K562 (cell line): ENCODE data around the gene COQ8B. TPM values are rescaled to one million over a fixed set of nuclear protein-coding genes. Genes with fewer than 3 reads are reported as not detected.

Source experiments
- CREM ChIP-seq: IDR thresholded peaks from 2 replicates; pipeline ENCODE4 v1.6.1; 2014; ENCODE audit warnings: antibody characterized with exemption, low read depth
- CTBP1 ChIP-seq: fragments of 450-650 bp; IDR thresholded peaks from 2 replicates; pipeline ENCODE4 v1.6.1; 2016; ENCODE audit warnings: borderline replicate concordance
- FOSL1 ChIP-seq: fragments of 200-800 bp; sonication (Bioruptor generic); conservative IDR thresholded peaks from 2 replicates; pipeline ENCODE4 v1.6.1; 2016; ENCODE audit warnings: missing genetic modification characterization, missing compliant biosample characterization
- HNRNPUL1 ChIP-seq: fragments of 200-400 bp; formaldehyde crosslinking; IDR thresholded peaks from 2 replicates; pipeline ENCODE4 v1.6.1; 2017; ENCODE audit warnings: low read length
- KDM1A ChIP-seq, 2 experiments: fragments of 450-650 bp; IDR thresholded peaks; 2 replicates each; pipeline ENCODE4 v1.6.1; 2016; ENCODE audit warnings: mild to moderate bottlenecking in 2 of 2
- KHSRP ChIP-seq: fragments of 450-650 bp; IDR thresholded peaks from 2 replicates; pipeline ENCODE4 v1.6.1; 2017
- MCM2 ChIP-seq: fragments of 450-650 bp; IDR thresholded peaks from 2 replicates; pipeline ENCODE4 v1.6.1; 2017; ENCODE audit warnings: low read depth, mild to moderate bottlenecking
- MEIS2 ChIP-seq: fragments of 450-650 bp; IDR thresholded peaks from 2 replicates; pipeline ENCODE4 v1.6.1; 2014; ENCODE audit warnings: mild to moderate bottlenecking; ENCODE audit not compliant: partially characterized antibody
- PTBP1 ChIP-seq: fragments of 200-400 bp; formaldehyde crosslinking; IDR thresholded peaks from 2 replicates; pipeline ENCODE4 v1.6.1; 2017; ENCODE audit warnings: low read depth, low read length
- RNF2 ChIP-seq: sonication (generic); IDR thresholded peaks from 2 replicates; pipeline ENCODE4 v1.6.1; 2016
- SRF ChIP-seq, 2 experiments: fragments of 250-450, 450-650 bp in 1 of 2; sonication (Bioruptor Pico) in 1 of 2; sonication (generic) in 1 of 2; formaldehyde crosslinking; IDR thresholded peaks; 2 replicates each; pipeline versions ENCODE4 v1.5.0 to v1.5.1; 2020 to 2022; ENCODE audit warnings: mild to moderate bottlenecking in 1 of 2, missing genetic modification reagents in 1 of 2
- TAF9B ChIP-seq: fragments of 450-650 bp; IDR thresholded peaks from 2 replicates; pipeline ENCODE4 v1.6.1; 2018; ENCODE audit warnings: mild to moderate bottlenecking; ENCODE audit not compliant: partially characterized antibody
- TCF7 ChIP-seq: sonication (generic); IDR thresholded peaks from 2 replicates; pipeline ENCODE4 v1.6.1; 2016; ENCODE audit warnings: antibody characterized with exemption, borderline replicate concordance
- XRCC4 ChIP-seq: IDR thresholded peaks from one replicate; pipeline ENCODE4 v1.6.1; 2011; ENCODE audit not compliant: insufficient read depth, insufficient read length; ENCODE audit errors: extremely low read depth
- ZNF165 ChIP-seq: fragments of 250-450 bp; sonication (Bioruptor Pico); IDR thresholded peaks from 2 replicates; pipeline ENCODE4 v1.4.0; 2020; ENCODE audit warnings: borderline replicate concordance
- ZNF239 ChIP-seq: fragments of 250-450 bp; sonication (Bioruptor Pico); IDR thresholded peaks from 2 replicates; pipeline ENCODE4 v1.4.0; 2020; ENCODE audit warnings: mild to moderate bottlenecking
- ZNF253 ChIP-seq: fragments of 250-450 bp; sonication (Bioruptor Pico); conservative IDR thresholded peaks from 2 replicates; pipeline ENCODE4 v1.6.1; 2021; ENCODE audit warnings: mild to moderate bottlenecking
- ZNF561 ChIP-seq: fragments of 450-650 bp; formaldehyde crosslinking; conservative IDR thresholded peaks from 2 replicates; pipeline ENCODE4 v1.4.0; 2020; ENCODE audit warnings: mild to moderate bottlenecking, moderate library complexity
- polyA plus RNA-seq, 8 experiments: library from polyadenylated mRNA; depleted of rRNA in 4 of 8; stranded (reverse) in 5 of 8; unstranded in 3 of 8; fragments of >200 nt; fragmentation: Nextera tagmentation in 2 of 8; fragmentation: Illumina TruSeq in 1 of 8; extraction: Ambion mirVana in 2 of 8; extraction: Trizol in 1 of 8; gene quantifications; 2 replicates each; pipeline versions ENCODE4 v1.2.1 to v1.2.3, GENCODE V29; 2011 to 2014; ENCODE audit warnings: inconsistent platforms in 1 of 8, missing spikeins in 1 of 8
- total RNA-seq, 7 experiments: library from RNA; depleted of rRNA in 6 of 7; stranded (reverse); fragments of >200 nt in 6 of 7; fragmentation: Illumina TruSeq in 2 of 7; extraction: Trizol in 2 of 7; gene quantifications; 2 replicates each; pipeline versions ENCODE4 v1.2.1 to v1.2.3, GENCODE V29; 2011 to 2021; ENCODE audit warnings: low replicate concordance in 1 of 7
- TF ChIP-seq, protein P1 (sequence below): fragments of 450-650 bp; formaldehyde crosslinking; IDR thresholded peaks from 2 replicates; pipeline ENCODE4 v1.4.0; 2020; ENCODE audit warnings: mild to moderate bottlenecking, moderate library complexity
- TF ChIP-seq, protein P2 (sequence below): sonication (generic); formaldehyde crosslinking; IDR thresholded peaks from 2 replicates; pipeline ENCODE4 v1.8.0; 2022; ENCODE audit warnings: mild to moderate bottlenecking, missing genetic modification reagents
- TF ChIP-seq, protein P3 (sequence below): fragments of 450-650 bp; IDR thresholded peaks from 2 replicates; pipeline ENCODE4 v1.6.1; 2014; ENCODE audit warnings: low read depth, mild to moderate bottlenecking, moderate library complexity, borderline replicate concordance
- TF ChIP-seq, protein P4 (sequence below): sonication (generic); formaldehyde crosslinking; IDR thresholded peaks from 2 replicates; pipeline ENCODE4 v1.4.0; 2020; ENCODE audit warnings: mild to moderate bottlenecking, missing genetic modification reagents

Gene COQ8B
- total and polyA plus RNA-seq, 9 of the 15 experiments (the other 6 are each of a cell fraction or from before 2014, with no cell fraction given): 0.41 to 32.3 (median 12.9) TPM

DNA sequence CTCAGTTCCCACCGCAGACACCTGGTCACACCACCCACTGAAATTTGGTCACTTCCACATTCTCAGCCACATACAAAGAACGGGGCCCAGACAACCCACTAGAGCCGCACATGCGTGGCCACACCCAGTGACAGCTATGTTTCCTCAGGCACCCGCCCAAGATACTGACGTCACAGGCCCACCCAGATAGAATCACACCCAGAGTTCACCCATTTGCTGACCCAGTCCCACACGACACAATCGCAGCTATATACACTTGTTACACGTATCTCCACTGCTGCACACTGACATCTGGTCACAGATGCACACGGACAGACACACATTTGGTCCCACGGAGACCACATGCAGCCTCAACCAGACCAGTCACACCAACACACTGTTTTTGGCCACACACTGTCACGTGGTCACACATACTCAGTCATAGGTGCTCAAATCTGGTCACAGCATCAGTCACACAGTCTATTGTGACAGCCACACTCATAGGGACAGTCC lies 29.1 kb downstream of the COQ8B start (continued):
- TF ChIP-seq, protein P1, sequence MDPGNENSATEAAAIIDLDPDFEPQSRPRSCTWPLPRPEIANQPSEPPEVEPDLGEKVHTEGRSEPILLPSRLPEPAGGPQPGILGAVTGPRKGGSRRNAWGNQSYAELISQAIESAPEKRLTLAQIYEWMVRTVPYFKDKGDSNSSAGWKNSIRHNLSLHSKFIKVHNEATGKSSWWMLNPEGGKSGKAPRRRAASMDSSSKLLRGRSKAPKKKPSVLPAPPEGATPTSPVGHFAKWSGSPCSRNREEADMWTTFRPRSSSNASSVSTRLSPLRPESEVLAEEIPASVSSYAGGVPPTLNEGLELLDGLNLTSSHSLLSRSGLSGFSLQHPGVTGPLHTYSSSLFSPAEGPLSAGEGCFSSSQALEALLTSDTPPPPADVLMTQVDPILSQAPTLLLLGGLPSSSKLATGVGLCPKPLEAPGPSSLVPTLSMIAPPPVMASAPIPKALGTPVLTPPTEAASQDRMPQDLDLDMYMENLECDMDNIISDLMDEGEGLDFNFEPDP (CRISPR knock-in tag): no peak
- TF ChIP-seq ZNF253 (CRISPR knock-in tag): no peak
- TF ChIP-seq, protein P2, sequence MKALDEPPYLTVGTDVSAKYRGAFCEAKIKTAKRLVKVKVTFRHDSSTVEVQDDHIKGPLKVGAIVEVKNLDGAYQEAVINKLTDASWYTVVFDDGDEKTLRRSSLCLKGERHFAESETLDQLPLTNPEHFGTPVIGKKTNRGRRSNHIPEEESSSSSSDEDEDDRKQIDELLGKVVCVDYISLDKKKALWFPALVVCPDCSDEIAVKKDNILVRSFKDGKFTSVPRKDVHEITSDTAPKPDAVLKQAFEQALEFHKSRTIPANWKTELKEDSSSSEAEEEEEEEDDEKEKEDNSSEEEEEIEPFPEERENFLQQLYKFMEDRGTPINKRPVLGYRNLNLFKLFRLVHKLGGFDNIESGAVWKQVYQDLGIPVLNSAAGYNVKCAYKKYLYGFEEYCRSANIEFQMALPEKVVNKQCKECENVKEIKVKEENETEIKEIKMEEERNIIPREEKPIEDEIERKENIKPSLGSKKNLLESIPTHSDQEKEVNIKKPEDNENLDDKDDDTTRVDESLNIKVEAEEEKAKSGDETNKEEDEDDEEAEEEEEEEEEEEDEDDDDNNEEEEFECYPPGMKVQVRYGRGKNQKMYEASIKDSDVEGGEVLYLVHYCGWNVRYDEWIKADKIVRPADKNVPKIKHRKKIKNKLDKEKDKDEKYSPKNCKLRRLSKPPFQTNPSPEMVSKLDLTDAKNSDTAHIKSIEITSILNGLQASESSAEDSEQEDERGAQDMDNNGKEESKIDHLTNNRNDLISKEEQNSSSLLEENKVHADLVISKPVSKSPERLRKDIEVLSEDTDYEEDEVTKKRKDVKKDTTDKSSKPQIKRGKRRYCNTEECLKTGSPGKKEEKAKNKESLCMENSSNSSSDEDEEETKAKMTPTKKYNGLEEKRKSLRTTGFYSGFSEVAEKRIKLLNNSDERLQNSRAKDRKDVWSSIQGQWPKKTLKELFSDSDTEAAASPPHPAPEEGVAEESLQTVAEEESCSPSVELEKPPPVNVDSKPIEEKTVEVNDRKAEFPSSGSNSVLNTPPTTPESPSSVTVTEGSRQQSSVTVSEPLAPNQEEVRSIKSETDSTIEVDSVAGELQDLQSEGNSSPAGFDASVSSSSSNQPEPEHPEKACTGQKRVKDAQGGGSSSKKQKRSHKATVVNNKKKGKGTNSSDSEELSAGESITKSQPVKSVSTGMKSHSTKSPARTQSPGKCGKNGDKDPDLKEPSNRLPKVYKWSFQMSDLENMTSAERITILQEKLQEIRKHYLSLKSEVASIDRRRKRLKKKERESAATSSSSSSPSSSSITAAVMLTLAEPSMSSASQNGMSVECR (CRISPR knock-in tag): no peak
- TF ChIP-seq CTBP1: peak; percentile 31; the same call in 1 of the 2 replicates
- TF ChIP-seq MEIS2: peak; percentile 49
- peak; percentile 91 for TF ChIP-seq CREM
- no peak for TF ChIP-seq XRCC4
- TF ChIP-seq, protein P3, sequence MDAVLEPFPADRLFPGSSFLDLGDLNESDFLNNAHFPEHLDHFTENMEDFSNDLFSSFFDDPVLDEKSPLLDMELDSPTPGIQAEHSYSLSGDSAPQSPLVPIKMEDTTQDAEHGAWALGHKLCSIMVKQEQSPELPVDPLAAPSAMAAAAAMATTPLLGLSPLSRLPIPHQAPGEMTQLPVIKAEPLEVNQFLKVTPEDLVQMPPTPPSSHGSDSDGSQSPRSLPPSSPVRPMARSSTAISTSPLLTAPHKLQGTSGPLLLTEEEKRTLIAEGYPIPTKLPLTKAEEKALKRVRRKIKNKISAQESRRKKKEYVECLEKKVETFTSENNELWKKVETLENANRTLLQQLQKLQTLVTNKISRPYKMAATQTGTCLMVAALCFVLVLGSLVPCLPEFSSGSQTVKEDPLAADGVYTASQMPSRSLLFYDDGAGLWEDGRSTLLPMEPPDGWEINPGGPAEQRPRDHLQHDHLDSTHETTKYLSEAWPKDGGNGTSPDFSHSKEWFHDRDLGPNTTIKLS: 0 out of 2 replicates have a peak, but pooled peaks have one; percentile 11
- 0 out of 2 replicates have a peak, but pooled peaks have one; percentile 48 for TF ChIP-seq KHSRP
- no peak for TF ChIP-seq ZNF239 (CRISPR knock-in tag)
- TF ChIP-seq MCM2: no peak
- no peak for TF ChIP-seq SRF (CRISPR knock-in tag; IDR thresholded peaks at IDR 0.05)
- TF ChIP-seq KDM1A (IDR thresholded peaks at IDR 0.05): peak; percentile 58 to 67
- TF ChIP-seq ZNF165: no peak
- no peak for TF ChIP-seq RNF2
- no peak for TF ChIP-seq ZNF561 (CRISPR knock-in tag)
- no peak for TF ChIP-seq PTBP1
- TF ChIP-seq TCF7: no peak
- TF ChIP-seq, protein P4, sequence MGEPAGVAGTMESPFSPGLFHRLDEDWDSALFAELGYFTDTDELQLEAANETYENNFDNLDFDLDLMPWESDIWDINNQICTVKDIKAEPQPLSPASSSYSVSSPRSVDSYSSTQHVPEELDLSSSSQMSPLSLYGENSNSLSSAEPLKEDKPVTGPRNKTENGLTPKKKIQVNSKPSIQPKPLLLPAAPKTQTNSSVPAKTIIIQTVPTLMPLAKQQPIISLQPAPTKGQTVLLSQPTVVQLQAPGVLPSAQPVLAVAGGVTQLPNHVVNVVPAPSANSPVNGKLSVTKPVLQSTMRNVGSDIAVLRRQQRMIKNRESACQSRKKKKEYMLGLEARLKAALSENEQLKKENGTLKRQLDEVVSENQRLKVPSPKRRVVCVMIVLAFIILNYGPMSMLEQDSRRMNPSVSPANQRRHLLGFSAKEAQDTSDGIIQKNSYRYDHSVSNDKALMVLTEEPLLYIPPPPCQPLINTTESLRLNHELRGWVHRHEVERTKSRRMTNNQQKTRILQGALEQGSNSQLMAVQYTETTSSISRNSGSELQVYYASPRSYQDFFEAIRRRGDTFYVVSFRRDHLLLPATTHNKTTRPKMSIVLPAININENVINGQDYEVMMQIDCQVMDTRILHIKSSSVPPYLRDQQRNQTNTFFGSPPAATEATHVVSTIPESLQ (CRISPR knock-in tag): no peak
- no peak for TF ChIP-seq TAF9B
- 0 out of 2 replicates have a peak, but pooled peaks have one; percentile 12 for TF ChIP-seq FOSL1 (tag)
- no peak for TF ChIP-seq HNRNPUL1
